HEK293T (cell line): Measurements from ENCODE around the gene SLC35F2.
A peak's percentile ranks its signal among the peaks of the same experiment; 100 is the strongest.
"Not testable (repeated sequence)": the region's sequence is repeated elsewhere in the genome, so short reads cannot be mapped to it uniquely, and the experiment has no call there.

Experiments
- CTCF ChIA-PET: fragments of 350-600 bp; formaldehyde crosslinking; extraction: SDS; loops from one replicate; lab custom pipeline; 2021; ENCODE audit warnings: antibody characterized with exemption, inconsistent platforms; lab: Yijun Ruan, JAX
- POLR2A ChIA-PET: fragments of 350-600 bp; formaldehyde crosslinking; extraction: SDS; loops from one replicate; lab custom pipeline; 2020; ENCODE audit warnings: antibody characterized with exemption, inconsistent platforms; lab: Yijun Ruan, JAX
- DNase-seq: peaks from one replicate; pipeline ENCODE4 v3.0.0; 2012; ENCODE audit warnings: mixed read lengths; ENCODE audit errors: extremely low spot score
- ARNT ChIP-seq: fragments of 450-650 bp; IDR thresholded peaks from 2 replicates; pipeline ENCODE4 v1.6.1; 2017; ENCODE audit warnings: mild to moderate bottlenecking
- BHLHE40 ChIP-seq: fragments of 450-650 bp; IDR thresholded peaks from 2 replicates; pipeline ENCODE4 v1.6.1; 2016; ENCODE audit warnings: mild to moderate bottlenecking, moderate library complexity, borderline replicate concordance
- CTBP1 ChIP-seq: fragments of 450-650 bp; IDR thresholded peaks from 2 replicates; pipeline ENCODE4 v1.6.1; 2016; ENCODE audit warnings: borderline replicate concordance
- ELF4 ChIP-seq: fragments of 450-650 bp; IDR thresholded peaks from 2 replicates; pipeline ENCODE4 v1.6.1; 2017; ENCODE audit warnings: antibody characterized with exemption
- FOXA1 ChIP-seq: fragments of 450-650 bp; IDR thresholded peaks from 2 replicates; pipeline ENCODE4 v1.6.1; 2016; ENCODE audit warnings: mild to moderate bottlenecking
- FOXK2 ChIP-seq: fragments of 450-650 bp; IDR thresholded peaks from 2 replicates; pipeline ENCODE4 v1.6.1; 2016; ENCODE audit warnings: mild to moderate bottlenecking
- FOXM1 ChIP-seq: fragments of 450-650 bp; IDR thresholded peaks from 2 replicates; pipeline ENCODE4 v1.6.1; 2017; ENCODE audit warnings: mild to moderate bottlenecking, borderline replicate concordance
- HDGF ChIP-seq: fragments of 450-650 bp; IDR thresholded peaks from 2 replicates; pipeline ENCODE4 v1.6.1; 2017; ENCODE audit warnings: antibody characterized with exemption, borderline replicate concordance
- LEF1 ChIP-seq: fragments of 450-650 bp; IDR thresholded peaks from 2 replicates; pipeline ENCODE4 v1.6.1; 2017; ENCODE audit warnings: mild to moderate bottlenecking, borderline replicate concordance
- NFRKB ChIP-seq: fragments of 450-650 bp; IDR thresholded peaks from 2 replicates; pipeline ENCODE4 v1.6.1; 2016; ENCODE audit warnings: mild to moderate bottlenecking, moderate library complexity
- PKNOX1 ChIP-seq: fragments of 450-650 bp; IDR thresholded peaks from 2 replicates; pipeline ENCODE4 v1.6.1; 2016
- SP1 ChIP-seq: fragments of 450-650 bp; IDR thresholded peaks from 2 replicates; pipeline ENCODE4 v1.6.1; 2017
- SUZ12 ChIP-seq: fragments of 450-650 bp; IDR thresholded peaks from 2 replicates; pipeline ENCODE4 v1.6.1; 2016; ENCODE audit warnings: mild to moderate bottlenecking
- TARDBP ChIP-seq: fragments of 450-650 bp; IDR thresholded peaks from 2 replicates; pipeline ENCODE4 v1.6.1; 2016
- ZNF384 ChIP-seq: fragments of 450-650 bp; IDR thresholded peaks from 2 replicates; pipeline ENCODE4 v1.6.1; 2016

SLC35F2 gene

GRCh38 chr11:107864591-107864990, 6.0 kb upstream of the SLC35F2 start:
- TF ChIP-seq FOXM1 (no peak), ARNT (no peak), FOXK2 (no peak), NFRKB (no peak)
- DNase-seq = no peak
- ChIA-PET POLR2A (no interaction called here), CTCF (interaction anchor here (0.7 kb wide), 2 partner anchors 12 to 894 kb away, joined by 3 to 4 read pairs; no protein-coding TSS in a partner anchor)

GRCh38 chr11:107860688-107861087, 2.1 kb upstream of the SLC35F2 start:
- TF ChIP-seq NFRKB = no peak
- no peak for TF ChIP-seq LEF1
- no peak for TF ChIP-seq ARNT
- TF ChIP-seq BHLHE40 = no peak
- no peak for TF ChIP-seq FOXA1
- no peak for TF ChIP-seq FOXM1
- TF ChIP-seq ELF4 = no peak
- TF ChIP-seq HDGF = no peak
- TF ChIP-seq TARDBP = no peak
- ChIA-PET POLR2A (no interaction called here), CTCF (interaction anchor here (0.6 kb wide), 1 partner anchor 172 kb away, joined by 3 read pairs; no protein-coding TSS in a partner anchor)
- DNase-seq = peak; percentile 19

GRCh38 chr11:107860240-107860620, 1.6 kb upstream of the SLC35F2 start:
- CTCF ChIA-PET = interaction anchor here (0.9 kb wide), 1 partner anchor 21 kb away, joined by 4 read pairs; no protein-coding TSS in a partner anchor
- POLR2A ChIA-PET, DNase-seq: not testable (repeated sequence)

DNA sequence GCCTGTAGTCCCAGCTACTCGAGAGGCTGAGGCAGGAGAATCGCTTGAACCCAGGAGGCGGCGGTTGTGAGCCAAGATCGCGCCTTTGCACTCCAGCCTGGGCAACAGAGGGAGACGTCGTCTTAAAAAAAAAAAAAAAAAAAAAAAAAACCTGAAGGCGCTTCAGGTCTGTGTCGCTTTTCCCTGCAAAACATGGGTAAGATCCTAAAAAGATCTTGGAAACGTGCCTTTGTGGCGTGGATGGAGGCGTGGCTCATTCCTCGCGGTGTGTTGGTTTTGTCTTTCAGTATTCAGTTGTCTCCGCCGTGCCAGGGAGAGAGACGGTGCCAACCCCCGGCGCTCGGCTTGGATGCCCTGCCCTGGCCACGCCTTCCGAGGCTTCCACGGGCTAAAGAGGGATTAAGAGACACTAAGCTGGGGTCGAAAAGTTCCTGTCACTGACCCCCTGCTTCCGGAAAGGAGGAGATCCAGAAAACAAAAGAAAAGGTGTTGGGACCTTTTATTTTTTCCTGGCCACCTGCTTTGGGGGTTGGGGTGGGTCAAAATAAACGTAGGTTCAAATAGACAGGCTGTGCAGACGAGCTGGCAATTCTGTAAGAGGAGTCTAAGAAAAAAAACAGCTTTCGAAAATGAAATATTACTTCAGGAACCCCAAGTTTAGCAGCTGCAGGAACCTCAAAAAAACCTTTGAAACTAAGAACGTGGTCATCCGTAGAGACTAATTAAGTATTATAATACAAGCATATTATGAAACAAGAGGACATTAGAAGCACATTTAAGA, 1.1 kb upstream of the SLC35F2 start:
- CTCF ChIA-PET = interaction anchor here (0.7 to 0.9 kb wide), 2 partner anchors 16 to 20 kb away, joined by 4 to 5 read pairs; no protein-coding TSS in a partner anchor
- TF ChIP-seq CTBP1 (no peak), ARNT (no peak), ZNF384 (peak; percentile 82), FOXK2 (no peak), PKNOX1 (no peak), TARDBP (no peak), SP1 (no peak)
- DNase-seq = peak; percentile 18
- POLR2A ChIA-PET = interaction anchor here (1.2 kb wide), 1 partner anchor 19 kb away, joined by 3 read pairs; no protein-coding TSS in a partner anchor

DNA sequence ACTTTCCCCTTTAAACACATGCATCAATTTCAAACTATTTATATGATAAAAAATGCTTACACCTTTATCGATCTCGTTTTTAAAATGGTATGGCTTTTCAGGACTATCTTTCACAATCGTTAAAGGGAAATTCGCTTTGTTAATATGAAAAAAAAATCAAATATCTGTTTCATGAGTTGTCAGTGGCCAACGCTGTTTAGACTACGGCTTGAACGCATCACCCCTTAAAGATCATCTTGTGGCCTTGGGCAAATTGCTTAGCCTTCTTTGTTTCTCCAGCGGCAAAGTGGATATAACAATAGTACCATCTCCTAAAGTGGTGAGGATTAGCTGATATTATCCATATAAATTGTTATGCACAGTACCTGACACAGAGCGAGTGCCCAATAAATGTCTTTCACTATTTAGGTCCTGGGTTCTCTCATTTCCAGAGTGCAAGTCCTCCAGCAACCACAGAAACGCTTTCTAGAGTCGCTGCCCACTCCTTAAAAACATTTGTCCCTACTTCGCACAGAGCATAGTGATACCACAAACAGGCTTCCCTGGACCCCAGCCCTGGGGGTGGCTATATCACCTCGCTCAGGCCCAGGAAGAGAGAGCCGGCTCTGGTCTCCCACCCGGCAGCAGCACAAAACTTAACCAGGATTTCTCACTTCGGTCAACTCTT, 904 bp downstream of the SLC35F2 start:
- POLR2A ChIA-PET = no interaction called here
- no peak for TF ChIP-seq HDGF
- no peak for TF ChIP-seq BHLHE40
- no peak for TF ChIP-seq FOXA1
- CTCF ChIA-PET = no interaction called here
- no peak for DNase-seq

- ChIA-PET POLR2A (no interaction called here), CTCF (no interaction called here)
- DNase-seq = no peak
- no peak for TF ChIP-seq BHLHE40
- TF ChIP-seq PKNOX1 = no peak
- TF ChIP-seq ELF4 = no peak
- no peak for TF ChIP-seq TARDBP
- no peak for TF ChIP-seq ARNT
- TF ChIP-seq FOXK2 = no peak
- no peak for TF ChIP-seq SP1
- no peak for TF ChIP-seq NFRKB
- TF ChIP-seq ZNF384 = no peak
- TF ChIP-seq FOXM1 = no peak
- no peak for TF ChIP-seq FOXA1
These were observed 1.5 kb downstream of the SLC35F2 start for GRCh38 chr11:107856981-107857517.

- DNase-seq = no peak
- ChIA-PET CTCF (no interaction called here), POLR2A (no interaction called here)
- no peak for TF ChIP-seq NFRKB
- no peak for TF ChIP-seq CTBP1
- TF ChIP-seq HDGF = no peak
- TF ChIP-seq SUZ12 = no peak
- no peak for TF ChIP-seq TARDBP
- TF ChIP-seq ELF4 = no peak
- no peak for TF ChIP-seq PKNOX1
- no peak for TF ChIP-seq SP1
- no peak for TF ChIP-seq FOXM1
- TF ChIP-seq FOXK2 = no peak
These were observed 2.2 kb downstream of the SLC35F2 start for GRCh38 chr11:107856180-107856980.
